GM12878 (cell line): Measurements from ENCODE around the gene DAZAP1.
A peak's percentile ranks its signal among the peaks of the same experiment; 100 is the strongest.

Experiments used
- CTCF ChIP-seq, 3 experiments: IDR thresholded peaks in 2 of 3; conservative IDR thresholded peaks in 1 of 3; 2 replicates each; pipeline ENCODE4 v1.5.1; 2011; ENCODE audit warnings: low read depth in 3 of 3, low read length in 3 of 3, mild to moderate bottlenecking in 3 of 3, control low read depth in 2 of 3, moderate library complexity in 2 of 3, inconsistent platforms in 1 of 3, mixed read lengths in 1 of 3; ENCODE audit not compliant: control insufficient read depth in 2 of 3, insufficient read depth in 1 of 3; ENCODE audit errors: extremely low read depth in 1 of 3
- CUX1 ChIP-seq: IDR thresholded peaks from 2 replicates; pipeline ENCODE4 v1.6.1; 2012; ENCODE audit warnings: improper control_type of control experiment, low read depth, low read length; ENCODE audit not compliant: insufficient replicate concordance
- E2F4 ChIP-seq: IDR thresholded peaks from 2 replicates; pipeline ENCODE4 v1.6.1; 2012; ENCODE audit warnings: low read depth, low read length, improper control_type of control experiment
- EP300 ChIP-seq, 2 experiments: fragments of 150-350 bp in 1 of 2; IDR thresholded peaks; 2 replicates each; pipeline ENCODE4 v1.6.1; 2011 to 2012; ENCODE audit warnings: low read depth in 2 of 2, low read length in 2 of 2, borderline replicate concordance in 1 of 2, improper control_type of control experiment in 1 of 2, inconsistent platforms in 1 of 2; ENCODE audit not compliant: control insufficient read depth in 1 of 2
- EZH2 ChIP-seq: IDR thresholded peaks from 2 replicates; pipeline ENCODE4 v1.6.1; 2012; ENCODE audit warnings: low read depth, mild to moderate bottlenecking, control low read depth, inconsistent platforms, low read length, borderline replicate concordance; ENCODE audit not compliant: control insufficient read depth
- FOS ChIP-seq: IDR thresholded peaks from 3 replicates; pipeline ENCODE4 v1.6.1; 2011; ENCODE audit warnings: borderline replicate concordance; ENCODE audit not compliant: insufficient read length; ENCODE audit errors: extremely low read depth
- MXI1 ChIP-seq: fragments of 150-350 bp; IDR thresholded peaks from 2 replicates; pipeline ENCODE4 v1.6.1; 2011; ENCODE audit warnings: low read depth, mild to moderate bottlenecking, inconsistent platforms, low read length, improper control_type of control experiment
- NBN ChIP-seq: fragments of 450-650 bp; IDR thresholded peaks from 2 replicates; pipeline ENCODE4 v1.6.1; 2016
- POLR2A ChIP-seq: IDR thresholded peaks from 2 replicates; pipeline ENCODE4 v1.6.1; 2011; ENCODE audit warnings: low read depth, mild to moderate bottlenecking, low read length
- POLR2AphosphoS5 ChIP-seq: IDR thresholded peaks from 2 replicates; pipeline ENCODE4 v1.6.1; 2011; ENCODE audit warnings: mild to moderate bottlenecking, low read length, inconsistent platforms
- SKIL ChIP-seq: fragments of 450-650 bp; IDR thresholded peaks from 2 replicates; pipeline ENCODE4 v1.6.1; 2017; ENCODE audit warnings: mild to moderate bottlenecking, low read depth, inconsistent platforms; ENCODE audit not compliant: poor library complexity, severe bottlenecking
- YBX1 ChIP-seq: fragments of 450-650 bp; IDR thresholded peaks from 2 replicates; pipeline ENCODE4 v1.6.1; 2016; ENCODE audit warnings: antibody characterized with exemption

- TF ChIP-seq POLR2AphosphoS5 (peak; percentile 100), FOS (no peak), POLR2A (peak; percentile 100), EP300 (IDR thresholded peaks at IDR 0.05; ENCODE audit: borderline replicate concordance in 1 of 2, control insufficient read depth in 1 of 2, low read depth in 2 of 2, low read length in 2 of 2) (peak in 1 of 2 experiments; percentile 50; a peak in 1 of 4 replicates), NBN (peak; percentile 94), CTCF (IDR thresholded peaks at IDR 0.05 in 2 of 3, conservative IDR thresholded peaks at IDR 0.05 in 1 of 3; ENCODE audit: control insufficient read depth in 2 of 3, extremely low read depth in 1 of 3, insufficient read depth in 1 of 3, low read depth in 3 of 3, low read length in 3 of 3) (peak; percentile 97 to 99 (median 97); a peak in 5 of 6 replicates), E2F4 (peak; percentile 49; the same call in 1 of the 2 replicates), EZH2 (no peak), CUX1 (no peak), YBX1 (no peak), SKIL (no peak), MXI1 (peak; percentile 96)
Observed at GRCh38 chr19:1438035-1438932, 30.9 kb downstream of the DAZAP1 start, which contains the start of gene RPS15.
